ENCODE data around the gene GRIA4. TPM values are rescaled to one million over a fixed set of nuclear protein-coding genes. Genes with fewer than 3 reads are reported as not detected.

Gene GRIA4
- total and polyA plus RNA-seq, 2 donors (not counting 1 experiment from before 2014, with no cell fraction given), result not detected

- Histone ChIP-seq H3K27me3 (replicated peaks in 1 of 4; ENCODE audit: control extremely low read depth in 1 of 4, control insufficient read depth in 3 of 4, insufficient read depth in 4 of 4, low read length in 3 of 4) (no peaks in the 10 kb centered on the region), H3K9me3 (ENCODE audit: control extremely low read depth in 1 of 3, control insufficient read depth in 2 of 3, insufficient read depth in 1 of 3, low read length in 2 of 3) (peaks cover 0 to 9% (median 0%) of the 10 kb centered on the region in 3 donors), H3K4me3 (ENCODE audit: control extremely low read depth in 1 of 5, extremely low read depth in 1 of 5, insufficient read depth in 1 of 5, low read depth in 2 of 5, low read length in 4 of 5) (no peak overlapping the region), H3K4me2 (replicated peaks; ENCODE audit: low read depth, low read length, poor library complexity, severe bottlenecking) (no peak overlapping the region), H3K36me3 (replicated peaks in 1 of 2; ENCODE audit: control extremely low read depth in 1 of 2, control insufficient read depth in 1 of 2, extremely low read depth in 1 of 2, insufficient read depth in 2 of 2, low read length in 1 of 2) (no peaks in the 10 kb centered on the region), H3K79me2 (ENCODE audit: control insufficient read depth, insufficient read depth, low read length) (no peaks in the 10 kb centered on the region), H3K9ac (ENCODE audit: low read length) (no peak overlapping the region), H4K20me1 (ENCODE audit: control insufficient read depth, insufficient read depth, low read length, poor library complexity, severe bottlenecking) (no peaks in the 10 kb centered on the region), H3K4me1 (ENCODE audit: control insufficient read depth in 2 of 2, insufficient read depth in 2 of 2, low read length in 2 of 2) (no peaks in the 10 kb centered on the region), H3K27ac (ENCODE audit: low read length in 2 of 2) (no peak overlapping the region), H2AFZ (ENCODE audit: insufficient read depth, low read depth, low read length, poor library complexity, severe bottlenecking) (no peak overlapping the region)
- WGBS (ENCODE audit: insufficient coverage), result no CpG with 5 or more reads among the region's 3 CpGs
- H3K27ac Mint-ChIP-seq, result no peak overlapping the region
- no peak for ATAC-seq (ENCODE audit: low read depth)
- CTCF ChIA-PET, result no interaction called here
- H3K9me3 Mint-ChIP-seq (ENCODE audit: insufficient read depth), result peaks cover 5% of the 10 kb centered on the region
- H3K4me1 Mint-ChIP-seq, result no peaks in the 10 kb centered on the region
- intact Hi-C loops (cut with micrococcal nuclease), result no loop called here
- H3K4me3 Mint-ChIP-seq, result no peak overlapping the region
- TF ChIP-seq CTCF (IDR thresholded peaks at IDR 0.05) (no peak), EZH2 (IDR thresholded peaks at IDR 0.05; ENCODE audit: borderline replicate concordance, insufficient read depth, low read depth, low read length, poor library complexity, severe bottlenecking) (no peak)
- no peak for DNase-seq
- POLR2A ChIA-PET, result no interaction called here
- no peaks in the 10 kb centered on the region for H3K27me3 Mint-ChIP-seq
These were observed 113.4 kb downstream of the GRIA4 start for GRCh38 chr11:105723269-105723668.

- ChIA-PET CTCF (no interaction called here), POLR2A (no interaction called here)
- no peaks in the 10 kb centered on the region for H3K36me3 ChIP-seq (replicated peaks in 1 of 2; ENCODE audit: control extremely low read depth in 1 of 2, control insufficient read depth in 1 of 2, extremely low read depth in 1 of 2, insufficient read depth in 2 of 2, low read length in 1 of 2)
- DNase-seq, result no peak
- H3K4me1 Mint-ChIP-seq, result no peaks in the 10 kb centered on the region
- TF ChIP-seq CTCF (IDR thresholded peaks at IDR 0.05) (no peak), EZH2 (IDR thresholded peaks at IDR 0.05; ENCODE audit: borderline replicate concordance, insufficient read depth, low read depth, low read length, poor library complexity, severe bottlenecking) (no peak)
- no peaks in the 10 kb centered on the region for H3K79me2 ChIP-seq (ENCODE audit: control insufficient read depth, insufficient read depth, low read length)
- H3K9me3 ChIP-seq (ENCODE audit: control extremely low read depth in 1 of 3, control insufficient read depth in 2 of 3, insufficient read depth in 1 of 3, low read length in 2 of 3), result peaks cover 0 to 1% (median 0%) of the 10 kb centered on the region in 3 donors
- intact Hi-C loops (cut with micrococcal nuclease), result no loop called here
- H3K27me3 Mint-ChIP-seq, result no peaks in the 10 kb centered on the region
- no peak overlapping the region for H3K4me3 ChIP-seq (ENCODE audit: control extremely low read depth in 1 of 5, extremely low read depth in 1 of 5, insufficient read depth in 1 of 5, low read depth in 2 of 5, low read length in 4 of 5)
- 70% methylated on average over 1 of the region's 3 CpGs for WGBS (ENCODE audit: insufficient coverage)
- no peak for ATAC-seq (ENCODE audit: low read depth)
- H3K4me2 ChIP-seq (replicated peaks; ENCODE audit: low read depth, low read length, poor library complexity, severe bottlenecking), result no peak overlapping the region
- no peak overlapping the region for H3K27ac ChIP-seq (ENCODE audit: low read length in 2 of 2)
- H3K27me3 ChIP-seq (replicated peaks in 1 of 4; ENCODE audit: control extremely low read depth in 1 of 4, control insufficient read depth in 3 of 4, insufficient read depth in 4 of 4, low read length in 3 of 4), result no peaks in the 10 kb centered on the region
- H3K4me1 ChIP-seq (ENCODE audit: control insufficient read depth in 2 of 2, insufficient read depth in 2 of 2, low read length in 2 of 2), result no peaks in the 10 kb centered on the region
- H3K27ac Mint-ChIP-seq, result no peak overlapping the region
- H2AFZ ChIP-seq (ENCODE audit: insufficient read depth, low read depth, low read length, poor library complexity, severe bottlenecking), result no peak overlapping the region
- H4K20me1 ChIP-seq (ENCODE audit: control insufficient read depth, insufficient read depth, low read length, poor library complexity, severe bottlenecking), result no peaks in the 10 kb centered on the region
- H3K4me3 Mint-ChIP-seq, result no peak overlapping the region
- no peak overlapping the region for H3K9ac ChIP-seq (ENCODE audit: low read length)
- H3K9me3 Mint-ChIP-seq (ENCODE audit: insufficient read depth), result peaks cover 12% of the 10 kb centered on the region
These were observed 122.7 kb downstream of the GRIA4 start for GRCh38 chr11:105732611-105733010.

Measured in B cell (primary cell).